Vagina (tissue), 2 donors: ENCODE data around the gene TRIM33.

ENCODE experiments used
- CTCF ChIP-seq, 3 experiments: fragments of 450-650 bp in 2 of 3; fragments of 200-600 bp in 1 of 3; sonication (generic) in 1 of 3; IDR thresholded peaks; one replicate each; pipeline ENCODE4 v1.5.1; 2017 to 2019; ENCODE audit warnings: antibody characterized with exemption in 3 of 3, mild to moderate bottlenecking in 2 of 3, moderate library complexity in 2 of 3
- POLR2A ChIP-seq, 2 donors: fragments of 450-650 bp; IDR thresholded peaks; one replicate each; pipeline ENCODE4 v1.6.1; 2017; ENCODE audit warnings: antibody characterized with exemption in 2 of 2, mild to moderate bottlenecking in 2 of 2, moderate library complexity in 2 of 2

- TF ChIP-seq CTCF (IDR thresholded peaks at IDR 0.05) (no peak), POLR2A (IDR thresholded peaks at IDR 0.05) (no peak)
Observed at GRCh38 chr1:114457675-114458236, 53.2 kb downstream of the TRIM33 start.
